Spleen (tissue), 7 donors: ENCODE measurements around the gene IFFO2.

ENCODE experiments used
- CTCF ChIP-seq, 11 experiments: fragments of 200-600 bp in 7 of 11; fragments of 450-650 bp in 4 of 11; sonication (generic) in 4 of 11; IDR thresholded peaks in 8 of 11; conservative IDR thresholded peaks in 3 of 11; 1 replicate in 7 of 11; 2 replicates in 4 of 11; pipeline versions ENCODE4 v1.4.0 to v1.8.0; 2016 to 2021; ENCODE audit warnings: antibody characterized with exemption in 11 of 11, inconsistent platforms in 4 of 11, mild to moderate bottlenecking in 1 of 11
- POLR2AphosphoS5 ChIP-seq, 3 donors: sonication (generic); formaldehyde crosslinking; IDR thresholded peaks; one replicate each; pipeline ENCODE4 v1.5.1; 2017; ENCODE audit warnings: antibody characterized with exemption in 3 of 3
- donor health status: DM: no; HTN: no; CAD: no; lungs with moderate emphysema.
- donor health status: DM: no; HTN: no; CAD: no.
- donor health status: DM: no; HTN: no; CAD: no.

GRCh38 chr1:18856435-18856834, 100.0 kb downstream of the IFFO2 start:
- TF ChIP-seq CTCF (IDR thresholded peaks at IDR 0.05 in 8 of 11, conservative IDR thresholded peaks at IDR 0.05 in 3 of 11) (no peak), POLR2AphosphoS5 (IDR thresholded peaks at IDR 0.05) (no peak)
